HepG2 (cell line): ENCODE data around the gene KLHL12. TPM values are rescaled to one million over a fixed set of nuclear protein-coding genes. Genes with fewer than 3 reads are reported as not detected.

Experiments used
- ATAC-seq: fragments of 200-7000 bp; cut with Tn5 transposase; 3 replicates; pipeline ENCODE4 v1.9.1; 2020; ENCODE audit warnings: mild to moderate bottlenecking, moderate library complexity
- BruUV-seq: library from RNA; stranded (reverse); fragments of 400-500 nt; replicated peaks from 2 replicates; lab custom pipeline; 2021; lab: Mats Ljungman, UMichigan
- CTCF ChIA-PET: fragments of 300-600 bp; formaldehyde crosslinking; extraction: SDS; loops from one replicate; lab custom pipeline; 2021; ENCODE audit warnings: low total read pairs, inconsistent platforms, low intra/inter-chr PET ratio; lab: Yijun Ruan, JAX
- POLR2A ChIA-PET: fragments of 350-600 bp; sonication (Branson Sonifier 250); formaldehyde crosslinking; loops from one replicate; lab custom pipeline; 2020; ENCODE audit warnings: antibody characterized with exemption, inconsistent platforms; lab: Yijun Ruan, JAX
- DNase-seq: peaks from one replicate; pipeline ENCODE4 v3.0.0-alpha.2; 2015; ENCODE audit warnings: low spot score
- FAIRE-seq: peaks from 3 replicates; lab custom pipeline; 2011; peaks lifted over from hg19 to GRCh38; lab: Jason Lieb, UNC
- H2AFZ ChIP-seq: one replicate; pipeline ENCODE4 v1.6.1; 2011; ENCODE audit warnings: low read length, inconsistent platforms
- H3K27ac ChIP-seq: fragments of 300-600 bp; 3 replicates; pipeline ENCODE4 v1.8.0; 2011; ENCODE audit warnings: mixed run types, mild to moderate bottlenecking, mixed read lengths, low read length, inconsistent platforms; ENCODE audit not compliant: insufficient read depth; ENCODE audit errors: extremely low read length
- H3K27me3 ChIP-seq, 2 experiments: fragments of 200-600 bp in 1 of 2; 2 replicates in 1 of 2; 3 replicates in 1 of 2; pipeline versions ENCODE4 v1.6.0 to v1.8.0; 2011; ENCODE audit warnings: low read length in 2 of 2, mild to moderate bottlenecking in 2 of 2, moderate library complexity in 2 of 2, inconsistent platforms in 1 of 2; ENCODE audit not compliant: insufficient read depth in 2 of 2, control insufficient read depth in 1 of 2
- H3K36me3 ChIP-seq, 2 experiments: fragments of 200-600 bp in 1 of 2; replicated peaks in 1 of 2; 2 replicates in 1 of 2; 3 replicates in 1 of 2; pipeline versions ENCODE4 v1.5.1 to v1.8.0; 2011; ENCODE audit warnings: low read length in 2 of 2, inconsistent platforms in 1 of 2; ENCODE audit not compliant: insufficient read depth in 2 of 2, control insufficient read depth in 1 of 2
- H3K4me1 ChIP-seq: 2 replicates; pipeline ENCODE4 v1.5.1; 2012; ENCODE audit warnings: low read length, inconsistent platforms; ENCODE audit not compliant: insufficient read depth
- H3K4me2 ChIP-seq: 2 replicates; pipeline ENCODE4 v1.6.0; 2011; ENCODE audit warnings: low read depth, low read length, inconsistent platforms
- H3K4me3 ChIP-seq, 3 experiments: fragments of 200-600 bp in 1 of 3; sonication (generic), shearing (Covaris generic) in 1 of 3; replicated peaks in 1 of 3; 2 replicates each; pipeline ENCODE4 v1.5.1; 2011 to 2016; ENCODE audit warnings: low read length in 3 of 3, inconsistent platforms in 2 of 3, low read depth in 2 of 3, mild to moderate bottlenecking in 2 of 3, control low read depth in 1 of 3, mixed read lengths in 1 of 3; ENCODE audit not compliant: insufficient read depth in 1 of 3
- H3K79me2 ChIP-seq: one replicate; pipeline ENCODE4 v1.6.1; 2011; ENCODE audit warnings: low read length, inconsistent platforms; ENCODE audit not compliant: insufficient read depth
- H3K9ac ChIP-seq: 2 replicates; pipeline ENCODE4 v1.6.0; 2011; ENCODE audit warnings: mild to moderate bottlenecking, low read depth, low read length, inconsistent platforms; ENCODE audit not compliant: insufficient read depth
- H3K9me3 ChIP-seq: 2 replicates; pipeline ENCODE4 v1.5.1; 2012; ENCODE audit warnings: mild to moderate bottlenecking, low read length
- H4K20me1 ChIP-seq: 2 replicates; pipeline ENCODE4 v1.6.0; 2011; ENCODE audit warnings: inconsistent platforms, mild to moderate bottlenecking, low read length, moderate library complexity; ENCODE audit not compliant: insufficient read depth
- KMT2A ChIP-seq: sonication (generic); formaldehyde crosslinking; IDR thresholded peaks from 2 replicates; pipeline ENCODE4 v1.4.0; 2020; ENCODE audit warnings: missing genetic modification reagents
- NFIC ChIP-seq: IDR thresholded peaks from 2 replicates; pipeline ENCODE4 v1.6.1; 2012; ENCODE audit warnings: mild to moderate bottlenecking, low read length, inconsistent platforms
- SP5 ChIP-seq: IDR thresholded peaks from 2 replicates; pipeline ENCODE4 v1.6.1; 2016; ENCODE audit warnings: low read depth, borderline replicate concordance
- TARDBP ChIP-seq: sonication (generic); formaldehyde crosslinking; IDR thresholded peaks from 2 replicates; pipeline ENCODE4 v1.8.0; 2022; ENCODE audit warnings: mild to moderate bottlenecking, missing genetic modification reagents
- TBL1XR1 ChIP-seq: fragments of 150-350 bp; IDR thresholded peaks from 2 replicates; pipeline ENCODE4 v1.6.1; 2014; ENCODE audit warnings: borderline replicate concordance, low read length; ENCODE audit not compliant: partially characterized antibody
- TFDP2 ChIP-seq: sonication (generic); formaldehyde crosslinking; IDR thresholded peaks from 2 replicates; pipeline ENCODE4 v1.4.0; 2020; ENCODE audit warnings: missing genetic modification reagents
- TOE1 ChIP-seq: sonication (generic); formaldehyde crosslinking; IDR thresholded peaks from 2 replicates; pipeline ENCODE4 v1.4.0; 2020; ENCODE audit warnings: mild to moderate bottlenecking, missing genetic modification reagents
- WIZ ChIP-seq: sonication (generic); formaldehyde crosslinking; IDR thresholded peaks from 2 replicates; pipeline ENCODE4 v1.5.1; 2020; ENCODE audit warnings: mild to moderate bottlenecking, missing genetic modification reagents
- ZBTB38 ChIP-seq: sonication (generic); formaldehyde crosslinking; IDR thresholded peaks from 2 replicates; pipeline ENCODE4 v1.5.1; 2020; ENCODE audit warnings: mild to moderate bottlenecking, missing genetic modification reagents
- ZNF180 ChIP-seq: sonication (generic); formaldehyde crosslinking; IDR thresholded peaks from 2 replicates; pipeline ENCODE4 v1.4.0; 2020; ENCODE audit warnings: low read depth, missing genetic modification reagents, borderline replicate concordance
- ZNF235 ChIP-seq: sonication (generic); formaldehyde crosslinking; IDR thresholded peaks from 2 replicates; pipeline ENCODE4 v1.8.1; 2023; ENCODE audit warnings: mild to moderate bottlenecking, missing genetic modification reagents, borderline replicate concordance
- ZNF710 ChIP-seq: sonication (generic); formaldehyde crosslinking; IDR thresholded peaks from 2 replicates; pipeline ENCODE4 v1.5.0; 2020; ENCODE audit warnings: mild to moderate bottlenecking, missing genetic modification reagents, borderline replicate concordance
- ZNF766 ChIP-seq: sonication (generic); formaldehyde crosslinking; IDR thresholded peaks from 2 replicates; pipeline ENCODE4 v1.5.0; 2020; ENCODE audit warnings: missing genetic modification reagents, borderline replicate concordance
- ZNF775 ChIP-seq: sonication (generic); formaldehyde crosslinking; IDR thresholded peaks from 2 replicates; pipeline ENCODE4 v1.4.0; 2020; ENCODE audit warnings: missing genetic modification reagents, mild to moderate bottlenecking, moderate library complexity, borderline replicate concordance
- ZSCAN21 ChIP-seq: sonication (generic); formaldehyde crosslinking; IDR thresholded peaks from 2 replicates; pipeline ENCODE4 v1.8.0; 2022; ENCODE audit warnings: mild to moderate bottlenecking, missing genetic modification reagents, moderate library complexity, borderline replicate concordance
- WGBS: methylation state at CpG from one replicate; pipeline ENCODE4 v1.1.6; 2017; ENCODE audit warnings: low lambda C conversion rate; 5-methylcytosine and 5-hydroxymethylcytosine counted together
- in situ Hi-C: cut with HindIII; loops from 2 replicates; pipeline ENCODE4 v1.10.0; 2017; ENCODE audit warnings: low pct_unique_long_range_greater_than_20kb; ENCODE audit not compliant: extremely low pct_ligation_motif_present
- intact Hi-C: fragments of 100-400 bp; cut with micrococcal nuclease; formaldehyde crosslinking; loops from one replicate; pipeline ENCODE4 v1.10.0; 2022; ENCODE audit not compliant: unreplicated experiment
- polyA plus RNA-seq, 8 experiments: library from polyadenylated mRNA; depleted of rRNA in 3 of 8; stranded (reverse) in 7 of 8; unstranded in 1 of 8; fragments of >200 nt; fragmentation: Illumina TruSeq in 4 of 8; extraction: Trizol in 4 of 8; gene quantifications; 2 replicates each; pipeline versions ENCODE4 v1.2.1 to v1.2.3, GENCODE V29; 2011 to 2016; ENCODE audit warnings: low read depth in 4 of 8, missing spikeins in 1 of 8, mixed read lengths in 1 of 8; ENCODE audit not compliant: insufficient read depth in 1 of 8
- total RNA-seq, 5 experiments: library from RNA; depleted of rRNA; stranded (reverse); fragments of >200 nt; fragmentation: Illumina TruSeq; extraction: Trizol; gene quantifications; 2 replicates each; pipeline ENCODE4 v1.2.3, GENCODE V29; 2016; ENCODE audit warnings: low read depth in 1 of 5

The KLHL12 gene
- total and polyA plus RNA-seq, 2 of the 13 experiments (the other 11 are each of a cell fraction or from before 2014, with no cell fraction given), result 19.2 to 25.2 TPM

GRCh38 chr1:202854787-202855186 lies 72.2 kb downstream of the KLHL12 start:
- FAIRE-seq, result no peak
- peaks cover 58% of the 10 kb centered on the region for H3K4me1 ChIP-seq
- ChIA-PET POLR2A (no interaction called here), CTCF (no interaction called here)
- BruUV-seq, result no TSS peak
- H3K36me3 ChIP-seq, result peaks cover 1 to 12% of the 10 kb centered on the region in 2 experiments; a peak in 2 of 5 replicates
- no peak overlapping the region for H3K4me3 ChIP-seq
- TF ChIP-seq ZNF180 (CRISPR knock-in tag) (no peak), ZNF235 (CRISPR knock-in tag) (no peak), KMT2A (CRISPR knock-in tag) (no peak), ZNF775 (CRISPR knock-in tag) (no peak), ZSCAN21 (CRISPR knock-in tag) (no peak)
- no peak overlapping the region for H2AFZ ChIP-seq
- WGBS, result 96% methylated on average over 8 of the region's 8 CpGs
- H3K4me2 ChIP-seq, result no peak overlapping the region
- ATAC-seq, result no peak
- no peak overlapping the region for H3K9ac ChIP-seq
- no peak for DNase-seq
- no peaks in the 10 kb centered on the region for H3K9me3 ChIP-seq
- peaks cover 5% of the 10 kb centered on the region for H3K79me2 ChIP-seq
- in situ Hi-C loops (loop anchor here (5.0 kb wide), 1 partner anchor 42 kb away; the partner anchor contains the start of gene PCAT6), intact Hi-C loops (no loop called here)
- no peaks in the 10 kb centered on the region for H3K27me3 ChIP-seq
- H4K20me1 ChIP-seq, result no peaks in the 10 kb centered on the region
- no peak overlapping the region for H3K27ac ChIP-seq

GRCh38 chr1:202852163-202852904 lies 74.7 kb downstream of the KLHL12 start:
- Histone ChIP-seq H3K9ac (no peak overlapping the region), H2AFZ (no peak overlapping the region), H3K27ac (no peak overlapping the region), H3K79me2 (no peaks in the 10 kb centered on the region), H3K27me3 (no peaks in the 10 kb centered on the region), H4K20me1 (no peaks in the 10 kb centered on the region), H3K9me3 (no peaks in the 10 kb centered on the region), H3K4me3 (no peak overlapping the region), H3K36me3 (peaks cover 1 to 12% of the 10 kb centered on the region in 2 experiments; a peak in 2 of 5 replicates), H3K4me2 (no peak overlapping the region), H3K4me1 (peaks cover 49% of the 10 kb centered on the region)
- peak; percentile 4 for FAIRE-seq
- WGBS, result 80% methylated on average over 13 of the region's 15 CpGs
- CTCF ChIA-PET, result no interaction called here
- DNase-seq, result peak; percentile 39
- POLR2A ChIA-PET, result interaction anchor here (1.3 to 1.5 kb wide), 2 partner anchors 11 to 36 kb away, joined by 3 read pairs; no protein-coding TSS in a partner anchor
- in situ Hi-C loops, result no loop called here
- intact Hi-C loops, result no loop called here
- ATAC-seq, result peak; percentile 43
- no TSS peak for BruUV-seq
- TF ChIP-seq NFIC, result no peak
- no peak for TF ChIP-seq ZNF766
- no peak for TF ChIP-seq TARDBP (CRISPR knock-in tag)
- no peak for TF ChIP-seq SP5
- TF ChIP-seq WIZ (CRISPR knock-in tag), result no peak
- no peak for TF ChIP-seq TBL1XR1
- no peak for TF ChIP-seq ZNF710 (CRISPR knock-in tag)
- peak; percentile 87 for TF ChIP-seq ZBTB38 (CRISPR knock-in tag)
- TF ChIP-seq TFDP2 (CRISPR knock-in tag), result no peak
- no peak for TF ChIP-seq TOE1
